Urinary bladder (tissue), 4 donors: Measurements from ENCODE around the gene ZNF790. TPM values are rescaled to one million over a fixed set of nuclear protein-coding genes. Genes with fewer than 3 reads are reported as not detected.

Experiments
- DNase-seq: peaks from one replicate; pipeline ENCODE4 v3.0.0-alpha.2; 2015; ENCODE audit errors: extremely low spot score
- H3K27ac ChIP-seq: one replicate; pipeline ENCODE4 v1.5.1; 2013; ENCODE audit warnings: low read depth, mild to moderate bottlenecking, moderate library complexity
- H3K36me3 ChIP-seq: one replicate; pipeline ENCODE4 v1.6.1; 2013; ENCODE audit warnings: mild to moderate bottlenecking, moderate library complexity; ENCODE audit not compliant: insufficient read depth
- H3K4me1 ChIP-seq: one replicate; pipeline ENCODE4 v1.6.1; 2013; ENCODE audit warnings: mild to moderate bottlenecking, moderate library complexity; ENCODE audit not compliant: insufficient read depth
- H3K4me3 ChIP-seq: one replicate; pipeline ENCODE4 v1.5.1; 2013; ENCODE audit warnings: low read depth, low read length
- WGBS: extraction: QIAGEN DNeasy Blood & Tissue Kit; methylation state at CpG from one replicate; pipeline ENCODE4 v1.1.7; 2013; 5-methylcytosine and 5-hydroxymethylcytosine counted together
- polyA plus RNA-seq: library from polyadenylated mRNA; stranded (reverse); fragments of 200-250 nt; gene quantifications from one replicate; pipeline ENCODE4 v1.2.3, GENCODE V29; 2013
- total RNA-seq: library from RNA; depleted of rRNA; stranded (reverse); fragments of >200 nt; gene quantifications from one replicate; pipeline ENCODE4 v1.2.3, GENCODE V29; 2014
- donor health status: healthy with polysubstance abuse.
- donor health status: healthy.

Gene ZNF790
- total RNA-seq = 20.1 TPM
- 4.1 TPM for polyA plus RNA-seq

- Histone ChIP-seq H3K4me3 (peak within 1 kb of the TSS; percentile 76), H3K36me3 (peaks cover 2% of the 10 kb centered on the region), H3K27ac (peak within 1 kb of the TSS; percentile 86), H3K4me1 (peaks cover 2% of the 10 kb centered on the region)
- DNase-seq = peak; percentile 89
- under 1% methylated on average over 56 of the region's 56 CpGs for WGBS
Measured at GRCh38 chr19:36837906-36838783, at the start of gene ZNF790. ZNF790 (minus strand) TSS chr19:36838387; CDS start chr19:36825619, 12,768 bp downstream.

GRCh38 chr19:36876993-36877938 is 39.1 kb upstream of the ZNF790 start:
- DNase-seq = no peak
- H3K27ac ChIP-seq = no peak overlapping the region
- WGBS = 99% methylated on average over 10 of the region's 10 CpGs
- H3K4me1 ChIP-seq = no peaks in the 10 kb centered on the region
- H3K4me3 ChIP-seq = no peak overlapping the region
- peaks cover 11% of the 10 kb centered on the region for H3K36me3 ChIP-seq

GRCh38 chr19:36851898-36852297 is 13.7 kb upstream of the ZNF790 start:
- Histone ChIP-seq H3K27ac (no peak overlapping the region), H3K4me1 (no peaks in the 10 kb centered on the region), H3K36me3 (no peaks in the 10 kb centered on the region), H3K4me3 (no peak overlapping the region)
- whole genome bisulfite sequencing = 93% methylated on average over 3 of the region's 3 CpGs
- no peak for DNase-seq

GRCh38 chr19:36850559-36851442 is 12.6 kb upstream of the ZNF790 start, which contains the start of gene ZNF345:
ZNF345 (plus strand) TSS chr19:36850876; CDS start chr19:36876831, 25,955 bp downstream.
- no peaks in the 10 kb centered on the region for H3K36me3 ChIP-seq
- peak within 1 kb of the TSS; percentile 87 for H3K27ac ChIP-seq
- DNase-seq = peak; percentile 96
- peak within 1 kb of the TSS; percentile 78 for H3K4me3 ChIP-seq
- WGBS = under 1% methylated on average over 43 of the region's 43 CpGs
- H3K4me1 ChIP-seq = no peaks in the 10 kb centered on the region

GRCh38 chr19:36849701-36850558 is 11.7 kb upstream of the ZNF790 start:
- WGBS = under 1% methylated on average over 36 of the region's 36 CpGs
- H3K27ac ChIP-seq = peak overlapping the region; percentile 87
- DNase-seq = peak; percentile 90
- peak overlapping the region; percentile 78 for H3K4me3 ChIP-seq
- H3K4me1 ChIP-seq = no peaks in the 10 kb centered on the region
- no peaks in the 10 kb centered on the region for H3K36me3 ChIP-seq

GRCh38 chr19:36847968-36848367 is 9.8 kb upstream of the ZNF790 start:
- WGBS = 86% methylated on average over 1 of the region's 1 CpG
- peaks cover 2% of the 10 kb centered on the region for H3K36me3 ChIP-seq
- H3K4me3 ChIP-seq = no peak overlapping the region
- DNase-seq = no peak
- no peak overlapping the region for H3K27ac ChIP-seq
- no peaks in the 10 kb centered on the region for H3K4me1 ChIP-seq

GRCh38 chr19:36838784-36839324 is 667 bp upstream of the ZNF790 start:
- Histone ChIP-seq H3K27ac (no peak overlapping the region), H3K4me3 (peak overlapping the region; percentile 76), H3K4me1 (peaks cover 2% of the 10 kb centered on the region), H3K36me3 (peaks cover 2% of the 10 kb centered on the region)
- DNase-seq = no peak
- 9% methylated on average over 12 of the region's 12 CpGs for WGBS

- peak overlapping the region; percentile 76 for H3K4me3 ChIP-seq
- peak overlapping the region; percentile 86 for H3K27ac ChIP-seq
- 21% methylated on average over 8 of the region's 8 CpGs for WGBS
- DNase-seq = no peak
- peaks cover 2% of the 10 kb centered on the region for H3K4me1 ChIP-seq
- H3K36me3 ChIP-seq = peaks cover 2% of the 10 kb centered on the region
Measured at GRCh38 chr19:36837176-36837905, 846 bp downstream of the ZNF790 start.

GRCh38 chr19:36833430-36833829 is 4.8 kb downstream of the ZNF790 start:
- peaks cover 2% of the 10 kb centered on the region for H3K4me1 ChIP-seq
- H3K4me3 ChIP-seq = no peak overlapping the region
- H3K36me3 ChIP-seq = peaks cover 7% of the 10 kb centered on the region
- 97% methylated on average over 2 of the region's 2 CpGs for WGBS
- no peak overlapping the region for H3K27ac ChIP-seq
- DNase-seq = no peak

GRCh38 chr19:36821758-36822157 is 16.4 kb downstream of the ZNF790 start:
- WGBS = 96% methylated on average over 5 of the region's 5 CpGs
- peaks cover 29% of the 10 kb centered on the region for H3K36me3 ChIP-seq
- H3K4me1 ChIP-seq = no peaks in the 10 kb centered on the region
- no peak overlapping the region for H3K4me3 ChIP-seq
- DNase-seq = no peak
- H3K27ac ChIP-seq = no peak overlapping the region

GRCh38 chr19:36819130-36819630 is 19.0 kb downstream of the ZNF790 start:
- Histone ChIP-seq H3K36me3 (peaks cover 23% of the 10 kb centered on the region), H3K4me1 (no peaks in the 10 kb centered on the region), H3K27ac (no peak overlapping the region), H3K4me3 (no peak overlapping the region)
- no peak for DNase-seq
- 98% methylated on average over 7 of the region's 7 CpGs for WGBS
